Measurements from ENCODE around the gene F5.

The F5 gene

GRCh38 chr1:169571450-169571849 is 14.8 kb downstream of the F5 start:
- no peak for DNase-seq (ENCODE audit: low spot score)
- no peak overlapping the region for H3K27ac ChIP-seq (ENCODE audit: poor library complexity, severe bottlenecking)
- TF ChIP-seq CTCF (IDR thresholded peaks at IDR 0.05; ENCODE audit: poor library complexity, severe bottlenecking): no peak
- no peaks in the 10 kb centered on the region for H3K9me3 ChIP-seq (ENCODE audit: severe bottlenecking)
- no peak for ATAC-seq (ENCODE audit: low read depth)
- no peak overlapping the region for H3K4me3 ChIP-seq (ENCODE audit: severe bottlenecking)
- no peaks in the 10 kb centered on the region for H3K27me3 ChIP-seq (ENCODE audit: insufficient read depth, poor library complexity, severe bottlenecking)
- no peaks in the 10 kb centered on the region for H3K36me3 ChIP-seq (ENCODE audit: low read depth)
- H3K4me1 ChIP-seq (ENCODE audit: insufficient read depth, poor library complexity, severe bottlenecking): no peaks in the 10 kb centered on the region

- ATAC-seq (ENCODE audit: low read depth): no peak
- TF ChIP-seq CTCF (IDR thresholded peaks at IDR 0.05; ENCODE audit: poor library complexity, severe bottlenecking): no peak
- no peaks in the 10 kb centered on the region for H3K36me3 ChIP-seq (ENCODE audit: low read depth)
Measured at GRCh38 chr1:169570172-169570574, 16.1 kb downstream of the F5 start.

GRCh38 chr1:169568497-169568896 is 17.8 kb downstream of the F5 start:
- no peak for DNase-seq (ENCODE audit: low spot score)

More at GRCh38 chr1:169570172-169570574, 16.1 kb downstream of the F5 start:
- no peaks in the 10 kb centered on the region for H3K9me3 ChIP-seq (ENCODE audit: severe bottlenecking)
- H3K27me3 ChIP-seq (ENCODE audit: insufficient read depth, poor library complexity, severe bottlenecking): no peaks in the 10 kb centered on the region
- H3K4me3 ChIP-seq (ENCODE audit: severe bottlenecking): no peak overlapping the region
- no peak overlapping the region for H3K27ac ChIP-seq (ENCODE audit: poor library complexity, severe bottlenecking)
- no peak for DNase-seq (ENCODE audit: low spot score)
- peaks cover 9% of the 10 kb centered on the region for H3K4me1 ChIP-seq (ENCODE audit: insufficient read depth, poor library complexity, severe bottlenecking)

GRCh38 chr1:169565335-169566271 is 20.7 kb downstream of the F5 start:
- no peaks in the 10 kb centered on the region for H3K27me3 ChIP-seq (ENCODE audit: insufficient read depth, poor library complexity, severe bottlenecking)
- H3K9me3 ChIP-seq (ENCODE audit: severe bottlenecking): no peaks in the 10 kb centered on the region
- peaks cover 9% of the 10 kb centered on the region for H3K4me1 ChIP-seq (ENCODE audit: insufficient read depth, poor library complexity, severe bottlenecking)
- H3K4me3 ChIP-seq (ENCODE audit: severe bottlenecking): no peak overlapping the region
- TF ChIP-seq CTCF (IDR thresholded peaks at IDR 0.05; ENCODE audit: poor library complexity, severe bottlenecking): no peak
- DNase-seq (ENCODE audit: low spot score) (no peak), ATAC-seq (ENCODE audit: low read depth) (peak; percentile 45)
- H3K27ac ChIP-seq (ENCODE audit: poor library complexity, severe bottlenecking): no peak overlapping the region
- no peaks in the 10 kb centered on the region for H3K36me3 ChIP-seq (ENCODE audit: low read depth)

More at GRCh38 chr1:169568497-169568896, 17.8 kb downstream of the F5 start:
- no peak for TF ChIP-seq CTCF (IDR thresholded peaks at IDR 0.05; ENCODE audit: poor library complexity, severe bottlenecking)
- Histone ChIP-seq H3K27me3 (ENCODE audit: insufficient read depth, poor library complexity, severe bottlenecking) (no peaks in the 10 kb centered on the region), H3K36me3 (ENCODE audit: low read depth) (no peaks in the 10 kb centered on the region), H3K4me1 (ENCODE audit: insufficient read depth, poor library complexity, severe bottlenecking) (peaks cover 9% of the 10 kb centered on the region), H3K4me3 (ENCODE audit: severe bottlenecking) (no peak overlapping the region), H3K9me3 (ENCODE audit: severe bottlenecking) (no peaks in the 10 kb centered on the region), H3K27ac (ENCODE audit: poor library complexity, severe bottlenecking) (no peak overlapping the region)
- no peak for ATAC-seq (ENCODE audit: low read depth)

GRCh38 chr1:169563650-169564049 is 22.6 kb downstream of the F5 start:
- Histone ChIP-seq H3K27ac (ENCODE audit: poor library complexity, severe bottlenecking) (no peak overlapping the region), H3K9me3 (ENCODE audit: severe bottlenecking) (no peaks in the 10 kb centered on the region), H3K36me3 (ENCODE audit: low read depth) (no peaks in the 10 kb centered on the region), H3K4me3 (ENCODE audit: severe bottlenecking) (no peak overlapping the region), H3K27me3 (ENCODE audit: insufficient read depth, poor library complexity, severe bottlenecking) (no peaks in the 10 kb centered on the region), H3K4me1 (ENCODE audit: insufficient read depth, poor library complexity, severe bottlenecking) (peaks cover 9% of the 10 kb centered on the region)
- no peak for DNase-seq (ENCODE audit: low spot score)
- ATAC-seq (ENCODE audit: low read depth): no peak
- no peak for TF ChIP-seq CTCF (IDR thresholded peaks at IDR 0.05; ENCODE audit: poor library complexity, severe bottlenecking)

All from RWPE2 (cell line).